ENCODE measurements around the gene TMEM272.

The TMEM272 gene

DNA sequence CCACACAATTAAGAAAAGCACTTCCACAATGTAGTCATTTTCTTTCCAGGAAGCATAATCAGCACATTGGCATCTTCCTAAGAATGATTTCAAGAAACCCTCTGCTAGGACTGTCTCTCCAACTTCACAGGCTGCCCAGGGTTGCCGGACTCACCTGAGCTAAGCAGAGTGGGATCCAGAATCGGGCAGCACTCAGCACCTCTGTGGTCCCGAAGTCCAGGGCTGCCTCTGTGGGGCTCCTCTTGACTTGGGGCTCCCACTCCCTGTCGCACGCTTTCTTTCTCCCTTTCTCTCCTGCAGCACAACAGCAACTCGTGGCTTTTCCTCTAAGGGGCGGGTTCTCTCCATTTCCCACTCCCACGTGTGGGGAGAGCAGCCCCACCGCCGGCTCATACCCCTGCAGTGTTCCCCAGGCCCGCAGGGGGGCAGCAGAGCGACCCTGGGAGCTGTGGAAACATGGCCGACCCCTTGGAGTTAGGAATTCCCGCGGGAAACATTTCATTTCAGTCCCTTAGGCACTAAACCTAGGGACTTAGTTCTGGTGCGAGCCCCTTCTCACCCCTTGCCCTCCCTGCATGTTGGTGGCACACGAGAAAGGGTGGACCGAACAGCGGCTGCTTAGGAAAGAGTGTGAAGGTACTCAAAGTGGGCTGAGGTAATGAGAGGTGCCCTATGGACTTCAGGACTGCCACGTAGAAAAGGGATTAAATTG is at the start of gene TMEM272:
TMEM272 (minus strand) TSS at position 316 of the 712 bp plus-strand sequence. CDS start 6,647 bp downstream, outside the sequence.
- DNase-seq, result no peak

- no peak for DNase-seq
These were observed 49.3 kb upstream of the TMEM272 start for GRCh38 chr13:51894239-51894638.

DNA sequence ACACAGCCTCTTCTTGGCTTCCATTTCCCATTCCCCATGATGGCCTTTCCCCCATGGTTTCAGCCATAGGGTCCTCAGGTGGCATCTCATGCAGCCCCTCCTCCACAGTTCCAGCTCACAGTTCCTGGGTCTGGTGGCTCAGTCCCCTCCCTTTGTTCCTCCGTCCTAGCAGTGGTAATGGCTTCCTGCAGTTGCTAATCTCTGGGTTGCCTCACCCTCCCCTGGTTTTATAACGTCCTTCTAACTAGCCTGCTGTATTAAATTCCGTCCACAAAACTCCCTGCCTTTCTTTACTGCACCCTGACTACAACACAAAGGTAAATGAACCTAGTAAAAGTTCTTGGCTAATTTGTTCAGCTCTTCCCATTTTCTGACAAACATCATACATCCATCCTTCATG is 47.7 kb upstream of the TMEM272 start:
- no peak for DNase-seq

DNA sequence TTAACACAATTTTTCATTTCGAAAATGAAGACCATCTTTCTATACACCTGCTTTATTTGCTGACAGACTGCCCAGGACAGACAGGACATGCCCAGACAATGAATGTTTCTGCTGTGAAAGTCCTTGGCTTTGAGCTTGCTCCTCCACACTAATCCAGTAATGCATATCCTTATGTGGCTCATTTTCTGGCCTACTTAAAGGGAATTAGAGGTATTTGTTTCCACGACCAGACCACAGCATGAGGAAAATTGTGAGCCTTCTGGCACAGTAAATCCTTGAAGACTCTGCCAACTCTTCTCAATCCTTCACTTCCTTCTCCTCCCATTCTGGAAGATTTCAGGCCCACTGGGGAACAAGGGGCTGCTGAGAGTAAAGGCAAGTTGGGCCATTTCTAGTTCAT is 42.5 kb upstream of the TMEM272 start:
- no peak for DNase-seq

DNA sequence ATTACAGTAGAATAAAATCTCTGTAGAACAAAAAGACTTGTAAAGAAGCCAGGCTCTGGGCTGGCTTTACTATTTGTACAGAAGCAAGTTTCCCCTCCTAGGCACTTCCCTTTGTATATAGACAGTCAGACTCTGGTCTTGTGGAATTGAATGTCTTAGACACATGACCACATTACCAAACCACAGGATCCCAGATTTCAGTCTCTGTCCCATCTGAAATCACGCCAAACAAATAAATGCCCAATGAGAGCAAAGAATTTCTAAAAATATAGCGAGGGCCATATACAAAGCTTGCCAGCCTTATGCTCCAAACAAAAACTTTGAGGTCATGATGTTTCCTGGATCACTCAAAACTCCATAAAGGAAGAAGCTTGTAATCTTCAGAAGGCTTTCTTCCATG is 40.7 kb upstream of the TMEM272 start:
- no peak for DNase-seq

- DNase-seq, result no peak
These were observed 38.2 kb upstream of the TMEM272 start for GRCh38 chr13:51883226-51883600.

DNA sequence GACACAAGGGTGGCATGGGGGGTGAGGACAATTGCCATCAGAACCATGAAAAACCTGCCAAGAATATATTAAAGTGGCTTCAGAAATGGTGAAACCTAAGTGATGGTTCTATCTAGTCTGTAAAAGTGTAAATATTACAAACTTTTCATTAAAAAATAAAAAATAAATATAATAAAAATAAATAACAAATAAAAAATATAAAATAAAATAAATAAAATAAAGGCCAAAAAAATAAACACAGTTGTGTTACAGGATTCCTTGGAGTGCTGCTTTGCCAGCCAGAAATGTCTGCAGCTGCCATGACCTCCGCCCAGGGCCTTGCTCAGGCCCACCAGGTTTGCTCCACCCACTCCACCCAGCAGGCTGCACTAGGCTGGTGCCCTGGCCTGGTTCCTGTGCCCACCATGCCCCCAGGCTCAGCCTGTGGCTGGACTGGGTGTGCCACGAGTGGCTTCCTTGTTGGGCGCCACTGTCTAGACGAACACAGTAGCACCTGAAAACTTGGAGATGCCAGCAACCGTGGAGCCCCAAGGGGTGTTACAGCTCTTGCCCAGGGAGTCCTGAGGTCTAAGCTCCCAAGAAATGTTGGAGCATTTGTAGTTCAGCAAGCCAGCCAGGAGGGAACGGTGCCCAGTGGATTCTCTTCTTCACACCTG is 37.7 kb upstream of the TMEM272 start:
- no peak for DNase-seq

GRCh38 chr13:51881296-51881695 is 36.3 kb upstream of the TMEM272 start:
- no peak for DNase-seq

DNA sequence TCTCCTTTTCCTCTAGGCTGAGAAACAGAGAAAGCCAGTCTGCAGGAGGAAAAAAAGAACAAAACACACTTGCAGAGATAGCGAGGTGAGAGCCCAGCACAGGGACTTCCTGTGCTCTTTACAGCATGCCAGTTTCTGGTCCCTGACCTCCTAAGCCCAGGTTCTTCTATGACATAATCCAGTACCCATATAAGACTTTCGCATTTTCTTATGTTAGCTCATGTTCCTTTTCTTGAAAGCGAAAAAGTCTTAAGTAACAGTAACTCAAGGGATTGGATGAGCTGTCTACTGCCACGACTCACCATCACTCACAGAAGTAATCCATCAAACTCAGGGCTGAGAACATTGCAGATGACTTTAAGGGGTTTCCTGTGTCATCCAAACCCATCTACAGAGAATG is 34.2 kb upstream of the TMEM272 start:
- DNase-seq, result no peak

GRCh38 chr13:51874651-51875050 is 29.7 kb upstream of the TMEM272 start:
- DNase-seq, result no peak

DNA sequence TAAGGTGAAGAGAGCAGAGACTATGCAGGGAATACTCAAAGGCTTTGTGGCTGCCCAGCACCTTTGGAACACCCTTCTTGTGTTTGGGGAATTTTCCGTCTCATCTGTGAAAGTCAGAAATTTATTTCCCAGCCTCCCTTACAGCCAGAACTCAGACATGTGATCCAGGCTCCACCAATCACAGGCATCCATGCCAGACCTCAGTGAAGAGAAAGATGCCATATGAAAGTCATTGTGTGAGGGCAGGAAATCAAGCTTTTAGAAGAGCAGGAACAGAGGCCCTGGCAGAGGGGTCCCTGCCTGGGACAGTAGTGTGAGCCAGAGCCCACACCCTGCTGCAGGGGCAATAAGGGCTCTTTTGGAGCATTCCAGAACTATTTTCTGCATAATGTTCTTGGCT is 28.9 kb upstream of the TMEM272 start:
- no peak for DNase-seq

- DNase-seq, result no peak
These were observed 28.3 kb upstream of the TMEM272 start for GRCh38 chr13:51873117-51873798.

DNA sequence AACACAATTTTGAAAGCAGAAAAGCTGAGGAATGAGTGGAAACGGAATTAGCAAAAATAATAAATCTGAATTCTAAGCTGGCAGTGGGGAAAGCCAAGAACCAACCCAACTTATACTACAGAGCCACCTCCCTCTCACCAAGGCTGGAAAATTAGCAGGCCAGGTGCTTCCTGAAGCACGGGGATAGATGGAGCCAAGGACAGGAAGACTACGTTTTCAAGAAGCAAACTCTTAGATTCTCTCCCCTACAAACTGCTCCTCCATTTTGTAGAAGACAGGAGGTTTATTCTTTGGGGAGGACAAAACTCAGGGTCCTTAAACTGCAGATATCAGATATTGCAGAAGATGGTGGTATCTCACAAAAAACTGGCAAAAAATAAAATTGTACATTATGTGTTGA is 25.6 kb upstream of the TMEM272 start:
- DNase-seq, result no peak

- no peak for DNase-seq
These were observed 24.9 kb upstream of the TMEM272 start for GRCh38 chr13:51869916-51870315.

DNA sequence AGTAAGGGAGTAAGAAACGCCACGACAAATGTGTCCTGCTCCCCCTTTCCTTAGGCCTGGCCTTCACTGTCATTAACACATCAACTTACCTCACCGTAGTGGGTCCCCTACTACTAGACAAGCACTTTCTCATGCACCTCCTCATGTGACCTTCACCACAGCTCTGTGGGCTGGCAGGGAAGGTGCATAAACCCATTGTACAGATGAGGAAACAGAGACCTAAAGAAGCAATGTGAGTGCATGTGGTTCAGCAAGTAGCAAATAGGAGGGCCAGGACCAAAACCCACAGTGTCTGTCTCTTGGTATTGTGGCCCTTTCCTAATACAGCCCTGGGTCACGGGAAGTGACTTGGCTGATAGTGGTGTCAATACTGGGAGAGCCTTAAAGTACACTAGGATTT is 22.1 kb upstream of the TMEM272 start:
- no peak for DNase-seq

DNA sequence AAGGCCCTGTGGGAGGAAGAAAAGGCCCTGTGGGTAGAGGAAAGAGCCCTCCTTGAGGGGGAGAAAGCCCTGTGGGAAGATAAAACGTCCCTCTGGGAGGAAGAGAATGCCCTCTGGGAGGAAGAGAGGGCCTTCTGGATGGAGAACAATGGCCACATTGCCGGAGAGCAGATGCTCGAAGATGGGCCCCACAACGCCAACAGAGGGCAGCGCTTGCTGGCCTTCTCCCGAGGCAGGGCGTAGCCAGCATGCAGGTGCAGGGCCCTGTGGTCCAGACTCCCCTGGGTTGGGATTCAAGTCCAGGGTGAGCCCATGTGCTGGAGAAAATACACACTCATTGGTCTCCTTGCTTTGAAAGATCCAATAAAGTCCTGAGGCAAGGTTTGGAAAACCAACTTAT is 20.9 kb upstream of the TMEM272 start:
- no peak for DNase-seq

DNA sequence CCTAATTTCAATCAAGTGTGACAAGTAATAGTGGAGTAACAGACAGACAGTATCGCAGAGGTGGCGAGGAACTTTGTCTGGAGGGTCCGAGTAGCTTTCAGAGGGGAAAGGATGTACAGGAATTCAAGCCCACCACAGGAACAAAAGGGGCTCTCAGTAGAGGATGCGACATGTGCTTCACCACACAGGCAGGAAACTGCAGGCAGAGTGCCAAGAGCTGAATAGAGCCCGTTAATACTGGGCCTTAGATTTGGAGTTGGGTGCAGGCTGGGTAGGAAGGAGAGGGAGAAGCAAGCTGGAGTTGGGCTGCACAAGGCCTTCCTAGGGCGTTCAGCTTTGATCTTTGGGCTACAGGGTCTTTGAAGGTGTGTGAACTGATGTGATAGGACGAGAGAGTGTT is 18.0 kb upstream of the TMEM272 start:
- no peak for DNase-seq

DNA sequence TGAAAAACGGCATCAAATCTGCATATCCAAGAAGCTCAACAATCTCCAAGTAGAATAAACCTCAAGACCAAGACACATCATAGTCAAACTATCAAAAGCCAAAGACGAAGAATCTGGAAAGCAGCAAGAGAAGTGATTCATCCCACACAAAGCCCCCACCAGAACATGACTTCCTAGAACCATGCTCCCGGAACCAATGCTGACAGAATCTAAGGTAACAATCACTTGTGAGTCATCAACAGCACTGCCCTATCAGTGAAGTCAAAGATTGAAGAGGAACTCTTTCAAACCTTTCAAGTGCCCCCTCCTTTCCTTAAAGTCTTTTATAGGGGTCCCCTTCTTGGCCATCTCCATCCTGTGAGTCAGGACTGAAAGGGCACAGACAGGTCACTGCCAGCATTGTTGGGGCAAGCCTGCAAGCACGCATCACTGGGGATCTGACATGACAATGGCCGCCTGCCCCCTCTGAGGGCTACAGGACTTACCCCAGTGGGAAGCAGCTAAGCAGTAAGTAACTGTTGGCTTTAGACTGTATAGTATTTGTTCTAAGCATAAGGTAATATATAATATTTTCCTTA is 16.8 kb upstream of the TMEM272 start, which contains the start of gene CCDC70:
CCDC70 (plus strand) TSS at position 247 of the 578 bp plus-strand sequence. CDS start 3,443 bp downstream, outside the sequence.
- no peak for DNase-seq

- no peak for DNase-seq
These were observed 13.7 kb upstream of the TMEM272 start for GRCh38 chr13:51858433-51859247.

GRCh38 chr13:51856998-51857397 is 12.0 kb upstream of the TMEM272 start:
- DNase-seq, result no peak

DNA sequence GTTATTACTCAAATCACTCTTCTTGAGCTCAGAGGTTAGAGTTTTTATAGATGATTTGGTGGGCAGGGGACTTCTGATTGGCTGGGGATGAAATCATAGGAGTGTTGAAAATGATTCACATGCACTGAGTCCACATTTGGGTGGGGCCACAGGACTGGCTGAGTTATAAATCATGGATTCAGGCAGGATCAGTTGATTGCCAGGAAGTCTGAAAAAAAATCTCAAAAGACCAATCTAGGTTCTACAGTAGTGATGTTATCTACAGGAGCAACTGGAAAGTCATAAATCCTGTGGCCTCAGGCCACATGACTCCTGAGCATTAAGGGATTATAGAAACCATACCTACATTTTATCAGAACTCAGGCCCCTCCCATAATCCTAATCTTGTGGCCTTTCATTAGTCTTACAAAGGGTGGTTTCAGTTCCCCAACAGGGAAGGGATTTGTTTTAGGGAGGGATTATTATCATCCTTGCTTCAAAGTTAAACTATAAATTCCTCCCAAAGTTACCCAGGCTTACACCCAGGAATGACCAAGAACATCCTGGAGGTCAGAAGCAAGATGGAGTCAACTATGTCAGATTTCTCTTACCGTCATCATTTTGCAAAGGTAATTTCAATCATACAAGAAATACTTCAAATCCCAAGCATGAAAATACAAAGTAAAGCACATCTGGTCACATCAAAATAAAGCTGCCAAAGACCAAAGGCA is 11.2 kb upstream of the TMEM272 start:
- no peak for DNase-seq
